EH (cell line): ENCODE results near the gene EIF4E2.

Source experiments
- DNase-seq: peaks from one replicate; pipeline ENCODE4 v3.0.0-alpha.2; 2015; ENCODE audit warnings: low read depth

EIF4E2 gene

GRCh38 chr2:232598293-232598692, 47.8 kb downstream of the EIF4E2 start:
- DNase-seq: no peak

- DNase-seq: no peak
Observed at GRCh38 chr2:232600053-232600773, 49.7 kb downstream of the EIF4E2 start.

- no peak for DNase-seq
Observed at GRCh38 chr2:232603283-232603682, 52.8 kb downstream of the EIF4E2 start.

GRCh38 chr2:232604535-232604934, 54.0 kb downstream of the EIF4E2 start:
- DNase-seq: no peak

GRCh38 chr2:232607011-232607410, 56.5 kb downstream of the EIF4E2 start:
- DNase-seq: no peak

- no peak for DNase-seq
Observed at GRCh38 chr2:232609607-232610006, 59.1 kb downstream of the EIF4E2 start.

- DNase-seq: no peak
Observed at GRCh38 chr2:232610081-232610480, 59.6 kb downstream of the EIF4E2 start.

- no peak for DNase-seq
Observed at GRCh38 chr2:232611061-232611460, 60.6 kb downstream of the EIF4E2 start.

GRCh38 chr2:232611559-232612218, 61.2 kb downstream of the EIF4E2 start:
- peak; percentile 89 for DNase-seq

- no peak for DNase-seq
Observed at GRCh38 chr2:232613538-232614134, 63.1 kb downstream of the EIF4E2 start.

- DNase-seq: no peak
Observed at GRCh38 chr2:232615339-232615738, 64.8 kb downstream of the EIF4E2 start.
